NCI-H2227 treated with DMSO at 0.1 percent for 48 hours (cell line): ENCODE data around the gene GATC.
"Not testable (repeated sequence)": the region's sequence is repeated elsewhere in the genome, so short reads cannot be mapped to it uniquely, and the experiment has no call there.

Source experiments
- DNase-seq: peaks from one replicate; lab custom pipeline; 2025; lab: John Stamatoyannopoulos, UW

GATC gene

DNA sequence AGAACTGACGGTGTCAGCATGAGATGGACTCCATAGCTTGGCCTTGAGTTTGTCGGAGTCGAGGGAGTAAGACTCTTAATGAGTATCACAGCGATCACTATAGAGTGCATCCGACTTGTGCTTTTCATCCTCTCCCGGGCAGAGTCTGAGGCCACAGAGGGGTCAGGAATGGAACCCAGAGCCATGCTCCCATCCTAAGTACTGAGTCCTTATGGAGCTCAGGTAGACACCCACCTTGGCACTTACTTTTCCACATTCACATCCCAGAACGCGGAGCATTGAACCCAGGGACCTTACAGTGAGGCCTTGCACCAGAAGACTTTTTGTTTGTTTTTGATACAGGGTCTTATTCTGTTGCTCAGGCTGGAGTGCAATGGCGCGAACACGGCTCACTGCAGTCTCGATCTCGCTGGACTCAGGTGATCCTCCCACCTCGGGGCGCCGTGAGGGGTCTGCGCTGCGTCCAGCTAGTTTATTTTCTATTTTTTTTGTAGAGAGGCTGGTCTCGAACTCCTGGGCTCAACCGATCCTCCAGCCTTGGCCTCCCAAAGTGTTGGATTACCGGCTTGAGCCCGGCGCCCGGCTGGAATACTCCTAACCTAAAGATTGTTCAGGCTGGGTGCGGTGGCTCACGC, 24.0 kb downstream of the GATC start:
- no peak for DNase-seq

DNA sequence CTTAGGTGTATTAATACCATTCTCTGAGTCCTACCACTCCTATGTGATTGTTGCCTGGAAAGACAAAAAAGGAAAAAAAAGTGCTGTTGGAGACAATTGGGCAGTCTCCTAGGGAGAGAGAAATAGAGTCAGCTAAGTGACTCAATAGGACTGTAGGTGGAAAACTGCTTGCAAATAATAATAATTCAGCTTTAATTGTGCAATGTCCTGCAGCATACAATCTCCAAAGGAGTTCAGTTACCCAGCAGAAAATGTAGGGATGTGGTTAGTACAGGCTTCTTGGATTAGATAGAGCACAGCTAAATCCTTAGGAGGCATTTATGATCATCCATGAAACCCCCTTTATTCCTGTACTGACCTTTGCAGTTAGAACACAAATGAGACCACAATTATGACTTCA, 26.3 kb downstream of the GATC start:
- no peak for DNase-seq

DNA sequence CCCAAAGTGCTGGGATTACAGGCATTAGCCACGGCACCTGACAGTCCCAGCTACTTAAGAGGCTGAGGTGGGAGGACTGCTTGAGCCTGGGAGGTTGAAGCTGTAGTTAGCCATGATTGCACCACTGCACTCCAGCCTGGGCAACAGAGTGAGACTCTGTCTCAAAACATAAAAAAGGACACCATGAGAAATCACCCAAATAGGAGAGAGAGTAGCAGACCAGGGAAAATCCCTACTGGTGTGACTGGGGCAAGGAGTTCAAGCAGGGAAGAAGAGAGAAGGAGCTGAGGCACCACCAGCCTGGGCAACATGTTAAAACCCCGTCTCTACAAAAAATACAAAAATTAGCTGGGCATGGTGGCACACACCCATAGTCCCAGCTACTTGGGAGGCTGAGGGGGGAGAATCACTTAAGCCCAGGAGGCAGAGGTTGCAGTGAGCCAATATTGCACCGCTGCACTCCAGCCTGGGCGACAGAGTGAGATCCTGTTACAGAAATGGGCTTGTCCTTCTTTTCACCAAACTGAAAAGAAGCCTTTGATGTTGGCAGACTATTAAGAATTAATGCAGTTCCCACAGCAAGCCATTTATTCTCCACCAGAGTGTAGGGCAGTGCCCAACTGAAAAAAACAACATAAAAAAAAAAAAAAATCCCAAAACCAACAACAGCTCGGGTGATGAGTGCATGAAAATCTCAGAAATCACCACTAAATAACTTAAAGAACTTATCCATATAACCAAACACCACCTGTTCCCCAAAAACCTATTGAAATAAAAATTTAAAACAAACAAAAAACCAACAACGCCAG, 27.8 kb downstream of the GATC start:
- no peak for DNase-seq

DNA sequence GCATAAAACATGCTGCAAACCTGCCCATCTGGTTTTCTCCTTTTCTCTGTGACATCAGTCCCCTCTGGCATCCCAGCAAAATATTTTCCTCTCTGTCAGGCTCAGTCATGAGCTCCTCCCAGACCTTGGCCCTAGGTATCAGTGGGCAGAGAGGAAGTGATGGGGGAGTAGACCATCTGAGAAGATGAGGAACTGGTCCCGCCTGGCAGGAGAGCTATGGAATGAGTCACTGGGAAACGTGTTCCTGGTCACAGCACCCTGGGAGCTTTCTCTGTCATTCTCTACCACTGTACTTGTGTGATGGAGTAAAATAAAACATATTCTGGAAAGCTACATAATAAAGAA, 28.3 kb downstream of the GATC start:
- DNase-seq = no peak

DNA sequence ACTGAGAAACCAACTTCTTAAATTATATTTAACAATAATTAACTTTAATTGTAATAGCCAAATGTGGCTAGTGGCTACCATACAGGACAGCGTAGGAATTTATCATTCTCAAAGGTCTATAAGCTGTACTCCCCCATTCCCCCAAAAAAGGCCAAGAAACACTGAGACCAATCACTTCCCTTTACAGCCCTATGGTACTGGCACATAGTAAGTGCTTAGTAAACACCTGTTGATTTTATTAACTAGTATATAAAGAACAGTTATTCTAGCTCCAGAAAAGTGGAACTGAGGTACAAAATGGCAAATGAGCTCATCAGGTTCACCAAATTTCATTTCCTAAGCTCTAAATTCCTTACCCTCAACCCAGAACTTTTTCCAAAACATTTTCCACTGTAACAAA, 29.4 kb downstream of the GATC start:
- DNase-seq = no peak

DNA sequence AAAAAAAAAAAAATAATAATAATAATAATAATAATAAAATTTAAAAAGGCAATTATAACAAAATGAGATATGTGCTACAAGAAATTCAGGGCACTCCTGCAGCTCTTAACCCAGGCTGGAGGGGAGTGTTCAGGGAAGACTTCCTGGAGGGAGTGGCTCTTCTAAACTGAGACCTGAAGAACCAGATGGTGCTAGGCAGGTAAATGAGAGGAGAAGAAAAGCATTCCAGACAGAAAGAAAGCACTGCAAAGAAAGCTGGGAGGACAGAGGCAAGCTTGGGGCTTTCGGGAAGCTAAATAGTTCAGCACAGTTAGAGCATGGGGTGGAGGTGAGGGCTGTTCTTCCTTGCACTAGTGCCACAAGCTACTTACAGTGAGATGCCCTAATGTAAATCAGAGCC, 33.2 kb downstream of the GATC start:
- DNase-seq = no peak

DNA sequence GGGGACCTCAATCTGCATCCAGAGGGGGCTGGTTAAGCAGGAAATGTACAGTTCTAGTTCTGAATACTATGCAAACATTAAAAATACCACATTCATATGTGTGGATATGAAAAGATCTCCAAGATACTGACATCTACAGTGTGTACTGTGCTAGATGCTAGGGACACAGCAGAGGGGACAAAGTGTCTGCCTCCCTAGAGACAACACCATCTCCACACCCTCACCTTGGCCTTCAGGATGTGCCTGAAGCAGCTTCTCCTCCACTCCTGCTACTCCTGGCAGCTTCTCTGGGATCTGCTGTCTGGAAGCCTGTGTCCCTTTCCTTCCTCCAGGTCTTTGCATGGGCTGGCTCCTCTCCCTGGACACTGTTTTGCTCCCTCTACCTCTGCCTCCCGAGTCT, 34.0 kb downstream of the GATC start:
- DNase-seq = no peak

DNA sequence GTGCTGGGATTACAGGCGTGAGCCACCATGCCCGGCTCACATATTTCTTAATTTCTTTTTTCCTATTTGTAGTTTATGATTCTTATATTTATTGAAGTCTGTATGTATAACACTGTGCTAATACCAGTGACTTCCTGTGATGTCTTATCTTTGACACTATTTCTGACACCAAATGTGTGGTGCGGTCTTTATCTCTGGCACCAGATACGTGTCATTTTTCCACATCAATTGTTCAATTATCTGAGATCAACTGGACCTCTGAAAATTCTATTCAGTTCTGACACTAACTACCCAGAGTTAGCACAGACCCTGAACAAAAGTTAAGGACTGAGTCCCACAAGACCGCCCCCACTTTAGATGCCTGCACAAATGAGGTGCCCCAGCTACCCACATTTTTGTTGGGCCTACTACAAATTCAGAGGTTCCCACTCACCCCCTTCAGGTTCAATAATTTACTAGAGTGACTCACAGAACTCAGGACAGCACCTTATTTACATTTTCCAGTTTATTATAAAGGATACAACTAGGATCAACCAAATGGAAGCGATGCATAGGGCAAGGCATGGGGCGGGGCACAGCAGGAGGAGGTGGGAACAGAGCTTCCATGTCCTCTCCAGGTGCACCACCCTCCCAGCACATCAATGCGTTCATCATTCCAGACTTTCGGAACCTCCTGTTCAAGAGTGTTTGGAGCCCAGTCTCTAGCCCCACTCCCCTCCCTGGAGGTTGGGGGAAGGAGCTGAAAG, 35.0 kb downstream of the GATC start:
- DNase-seq = no peak

DNA sequence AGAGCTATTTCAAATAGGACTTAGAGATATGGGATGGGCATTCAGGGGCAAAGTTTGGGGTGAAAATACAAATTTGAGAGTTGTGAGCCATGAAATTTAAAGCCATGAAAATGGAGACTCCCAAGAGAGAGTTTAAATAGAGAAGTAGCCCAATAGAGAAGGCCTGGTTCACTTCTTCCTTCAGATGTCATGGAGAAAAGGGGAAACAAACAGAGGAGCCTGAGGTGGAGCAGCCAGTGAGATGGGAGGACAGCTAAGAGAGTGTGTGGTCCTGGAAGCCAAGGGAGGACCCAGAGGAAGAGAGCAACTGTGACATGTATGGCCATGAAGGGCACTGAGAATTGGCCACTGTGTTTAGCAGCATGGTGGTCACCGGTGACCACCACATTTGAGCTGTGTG, 37.4 kb downstream of the GATC start:
- DNase-seq = no peak

DNA sequence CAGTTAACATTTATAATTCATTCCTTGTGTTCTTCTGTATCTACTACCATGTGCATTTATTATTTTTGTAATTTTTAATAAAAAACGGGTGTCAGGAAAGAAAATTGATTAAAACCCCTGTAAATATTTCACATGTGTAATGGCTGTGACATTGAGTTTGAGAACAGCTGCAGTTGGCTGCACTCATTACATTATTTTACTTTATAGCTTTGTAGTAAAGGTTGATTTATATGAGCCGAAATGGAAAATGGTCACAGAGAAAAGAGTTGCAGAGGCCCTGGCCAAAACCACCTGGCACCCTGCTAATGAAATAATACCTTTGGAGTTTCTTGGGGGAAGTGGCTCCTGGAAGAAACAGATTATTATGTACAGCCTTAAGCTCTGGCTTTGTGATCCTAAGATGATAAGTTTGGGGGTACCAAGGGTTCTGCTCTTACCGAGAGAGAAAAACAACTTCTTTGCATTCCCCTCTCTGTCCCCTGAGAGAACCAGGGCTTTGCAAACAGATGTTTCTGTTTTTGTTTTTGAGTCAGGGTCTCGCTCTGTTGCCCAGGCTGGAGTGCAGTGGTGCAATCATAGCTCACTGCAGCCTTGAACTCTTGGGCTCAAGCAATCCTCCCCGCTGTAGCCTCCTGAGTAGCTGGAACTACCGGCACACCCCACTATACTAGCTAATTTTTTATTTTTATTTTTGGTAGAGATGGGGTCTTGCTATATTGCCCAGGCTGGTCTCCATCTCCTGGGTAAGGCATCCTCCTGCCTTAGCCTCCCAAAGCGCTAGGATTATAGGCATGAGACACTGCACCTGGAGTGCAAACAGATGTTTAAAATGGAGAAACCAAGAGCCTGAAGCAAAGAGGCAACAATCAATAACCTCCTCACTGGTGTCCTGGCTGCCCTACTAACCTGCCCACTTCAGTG, 40.0 kb downstream of the GATC start:
- DNase-seq = no peak

DNA sequence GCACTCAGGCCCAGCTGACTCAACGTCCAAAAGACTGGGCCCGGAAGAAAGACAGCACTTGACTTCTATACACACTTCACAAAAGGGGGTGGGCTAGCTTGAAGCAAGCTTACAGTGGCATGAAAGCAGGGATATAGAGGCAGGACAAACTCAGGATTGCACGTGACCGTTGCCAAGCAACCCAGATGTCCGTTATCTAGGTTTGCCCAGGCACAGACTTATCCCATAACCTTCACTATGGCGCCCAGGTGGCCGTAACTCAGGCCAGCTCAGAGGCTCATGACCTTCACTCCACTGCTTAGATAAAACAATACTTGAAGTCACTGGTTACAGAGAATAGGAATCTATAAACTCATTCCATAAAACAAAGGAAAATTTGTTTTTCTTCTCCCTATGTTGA, 41.3 kb downstream of the GATC start:
- not testable (repeated sequence) for DNase-seq

DNA sequence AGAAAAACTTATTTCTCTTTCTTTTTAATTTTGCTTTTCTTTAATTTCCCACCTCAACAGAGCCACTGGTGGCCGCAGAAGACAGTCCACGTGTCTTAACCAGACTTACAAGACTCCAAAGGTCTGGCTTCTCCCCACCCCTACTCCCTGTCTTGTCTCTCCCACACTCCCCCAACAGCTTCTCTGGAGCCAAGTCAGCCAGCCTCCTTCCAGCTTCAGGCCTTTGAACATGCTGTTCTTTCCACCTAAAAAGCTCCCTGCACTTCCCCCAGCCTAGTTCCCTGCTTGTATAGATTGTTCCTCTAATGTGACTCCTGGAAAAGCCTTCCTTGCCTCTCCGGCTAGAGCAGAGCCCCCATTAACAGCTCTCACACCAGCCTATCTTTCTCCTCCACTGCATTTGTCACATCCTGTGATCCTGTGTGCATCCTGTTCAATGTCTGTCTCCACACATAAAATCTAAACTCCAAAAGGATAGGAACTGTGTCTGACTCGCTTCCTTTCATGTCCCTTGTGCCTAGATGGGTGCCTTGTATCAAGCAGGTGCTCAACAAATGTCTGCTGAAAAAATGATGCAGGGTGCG, 41.9 kb downstream of the GATC start:
- no peak for DNase-seq

DNA sequence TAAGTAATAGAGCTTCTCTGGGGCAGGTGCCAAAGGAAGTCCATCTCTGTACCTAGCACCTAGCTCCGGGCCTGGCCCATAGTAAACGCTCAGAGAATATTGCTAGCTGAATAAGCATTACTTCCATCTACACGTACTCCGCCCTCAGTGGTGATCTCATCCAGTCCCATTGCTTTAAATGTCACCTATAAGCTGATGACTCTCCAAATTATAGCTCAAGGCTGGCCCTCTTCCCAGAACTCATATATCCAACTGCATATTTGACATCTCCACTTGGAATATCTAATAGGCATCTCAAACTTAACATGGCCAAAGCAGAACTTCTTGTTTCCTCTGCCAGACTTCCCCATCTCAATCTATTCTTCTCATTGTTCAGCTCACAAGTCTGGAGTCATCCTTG, 42.8 kb downstream of the GATC start:
- DNase-seq = no peak

DNA sequence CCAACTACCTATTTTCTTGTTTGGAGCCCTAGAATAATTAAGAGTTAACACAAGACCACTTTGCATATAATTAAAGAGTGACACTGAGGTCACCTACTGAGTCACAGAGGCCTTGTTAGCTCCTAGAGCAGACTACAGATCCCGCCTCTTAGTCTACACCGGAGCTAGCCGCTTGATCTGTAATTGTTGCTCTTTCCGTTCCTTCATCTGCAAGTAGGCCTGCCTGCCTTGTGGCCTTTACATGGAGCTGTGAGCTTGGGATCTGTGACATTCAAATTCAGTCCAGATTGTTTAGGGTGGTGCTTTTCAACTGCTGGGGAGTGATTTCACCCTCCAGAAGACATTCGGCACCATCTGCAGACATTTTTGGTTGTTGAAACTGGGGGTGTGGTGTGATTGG, 44.1 kb downstream of the GATC start:
- DNase-seq = no peak

DNA sequence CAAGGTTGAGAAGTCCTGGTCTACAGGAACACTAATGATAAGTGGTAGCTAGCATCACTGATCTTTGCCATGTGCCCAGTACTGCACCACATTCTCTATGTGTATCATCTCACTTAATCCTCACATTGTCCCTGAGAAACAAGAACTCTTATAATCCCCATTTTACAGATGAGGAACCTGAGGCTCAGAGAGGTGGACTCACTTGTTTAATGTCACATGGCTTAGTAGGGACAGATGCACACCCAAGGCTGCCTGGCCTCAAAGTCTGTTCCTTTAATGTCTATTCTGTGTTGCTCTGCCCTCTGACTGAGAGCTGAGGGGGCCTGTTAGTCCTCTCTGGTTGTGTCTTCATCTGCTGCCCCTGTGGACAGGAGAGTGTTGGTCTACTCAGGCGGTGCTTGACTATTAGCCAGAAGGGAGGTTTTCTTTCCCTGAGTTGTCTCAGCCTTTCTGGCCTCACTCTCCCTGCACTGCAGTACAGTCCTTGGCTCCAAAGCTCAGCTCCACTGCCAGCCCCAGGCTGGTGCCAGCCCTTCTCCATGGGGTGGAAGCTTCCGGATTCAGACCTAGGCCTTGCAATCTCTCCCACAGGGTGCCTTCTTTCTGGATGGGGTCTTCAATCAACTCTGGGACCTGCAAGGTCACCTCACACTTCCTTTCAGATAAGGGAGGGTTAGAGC, 44.7 kb downstream of the GATC start:
- DNase-seq = no peak

DNA sequence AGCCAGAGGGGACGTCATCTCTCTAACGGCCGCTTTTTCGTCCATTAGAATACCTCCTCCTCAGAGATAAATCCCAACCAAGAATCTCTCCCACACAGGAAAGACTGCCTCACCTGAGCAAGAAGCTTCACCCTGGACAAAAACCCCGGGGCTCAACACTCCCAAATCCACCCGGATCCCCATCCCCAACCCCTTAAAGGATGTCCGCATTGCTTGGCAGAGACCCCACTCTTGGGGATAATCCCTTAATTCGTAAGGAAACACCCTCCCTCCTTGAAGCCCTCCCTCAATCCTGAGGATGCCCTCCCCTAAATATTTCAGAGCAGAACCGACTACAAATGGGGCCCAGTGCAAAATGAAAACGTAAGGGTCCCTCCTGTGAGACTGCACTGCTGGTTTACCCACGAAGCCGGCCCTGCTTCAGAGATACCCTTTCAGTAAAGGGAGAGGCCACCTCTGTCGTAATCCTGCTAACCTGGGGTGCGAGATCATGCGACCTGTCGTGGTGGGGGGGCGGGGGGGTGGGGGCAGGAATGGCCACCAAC, 49.0 kb downstream of the GATC start:
- DNase-seq = no peak

DNA sequence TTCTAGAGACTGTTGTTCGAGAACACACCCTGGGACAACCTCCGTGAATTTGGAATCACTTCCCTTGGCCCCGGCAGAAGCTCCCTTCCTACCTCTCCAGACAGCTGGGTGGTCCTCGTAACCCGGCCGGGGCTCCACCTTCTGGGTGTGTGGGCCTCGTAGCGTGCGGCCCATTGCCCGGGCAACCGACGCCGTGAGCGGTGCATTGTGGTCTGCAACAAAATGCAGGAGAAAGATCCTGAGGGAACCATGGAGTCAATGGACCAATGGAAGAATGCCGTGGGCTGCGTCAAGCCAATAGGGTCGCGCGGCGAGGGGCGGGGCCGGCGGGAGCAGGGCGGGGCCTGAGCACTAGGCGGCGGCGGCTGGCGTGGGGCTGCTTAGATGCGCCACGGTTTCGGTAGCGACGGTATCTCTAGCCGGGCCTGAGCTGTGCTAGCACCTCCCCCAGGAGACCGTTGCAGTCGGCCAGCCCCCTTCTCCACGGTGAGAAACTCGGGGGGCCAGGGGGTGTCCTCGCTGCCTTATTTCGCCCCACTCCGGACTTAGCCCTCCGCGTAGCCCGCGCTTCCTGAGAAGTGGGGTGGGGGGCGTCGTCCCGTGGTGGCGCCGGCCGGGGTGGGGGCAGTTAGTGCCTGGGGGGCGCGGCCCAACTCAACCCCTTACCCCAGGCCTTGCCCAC, 49.6 kb downstream of the GATC start, which contains the start of gene DYNLL1:
Gene DYNLL1 (plus strand): TSS at position 383 of the 682 bp plus-strand sequence. CDS start 309 bp downstream, outside the sequence.
- peak; percentile 96 for DNase-seq

DNA sequence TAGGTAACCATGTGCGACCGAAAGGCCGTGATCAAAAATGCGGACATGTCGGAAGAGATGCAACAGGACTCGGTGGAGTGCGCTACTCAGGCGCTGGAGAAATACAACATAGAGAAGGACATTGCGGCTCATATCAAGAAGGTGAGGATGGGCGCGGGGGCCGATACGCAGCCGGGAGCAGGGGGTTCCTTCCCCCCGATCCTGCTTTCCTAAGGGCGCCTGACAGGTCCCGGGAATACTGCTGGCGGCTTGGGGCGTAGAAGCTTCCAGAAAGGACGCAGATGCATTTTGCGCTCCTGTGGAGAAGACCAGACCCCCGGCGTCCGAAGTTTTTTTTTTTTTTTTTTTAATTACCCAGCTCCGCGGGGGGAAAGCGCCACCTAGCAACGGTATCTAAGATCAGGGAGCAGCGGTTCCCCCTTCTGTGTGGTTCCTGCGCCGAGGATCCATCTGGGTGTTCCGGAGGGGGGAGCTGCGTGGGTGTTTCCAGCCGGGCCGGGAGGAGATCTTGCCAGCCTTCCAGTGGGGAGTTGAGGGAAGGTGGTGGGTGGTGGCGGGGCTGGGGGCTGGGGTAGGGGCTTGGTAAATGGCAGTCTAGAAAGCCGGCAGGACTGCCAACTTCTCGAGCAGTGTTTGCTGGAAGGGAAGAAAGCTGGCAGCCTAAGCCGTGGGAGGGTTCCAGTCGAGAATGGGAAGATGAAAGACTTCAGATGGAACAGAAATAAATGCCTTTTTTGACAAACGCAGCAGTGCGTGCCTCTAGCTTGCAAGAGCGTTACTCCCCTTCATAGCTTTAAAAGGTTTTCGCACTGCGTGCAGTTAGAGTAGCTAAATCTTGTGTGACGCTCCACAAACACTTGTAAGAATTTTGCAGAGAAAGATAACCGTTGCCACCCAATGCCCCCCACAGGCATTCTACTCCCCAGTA, 50.4 kb downstream of the GATC start:
- DNase-seq = no peak

DNA sequence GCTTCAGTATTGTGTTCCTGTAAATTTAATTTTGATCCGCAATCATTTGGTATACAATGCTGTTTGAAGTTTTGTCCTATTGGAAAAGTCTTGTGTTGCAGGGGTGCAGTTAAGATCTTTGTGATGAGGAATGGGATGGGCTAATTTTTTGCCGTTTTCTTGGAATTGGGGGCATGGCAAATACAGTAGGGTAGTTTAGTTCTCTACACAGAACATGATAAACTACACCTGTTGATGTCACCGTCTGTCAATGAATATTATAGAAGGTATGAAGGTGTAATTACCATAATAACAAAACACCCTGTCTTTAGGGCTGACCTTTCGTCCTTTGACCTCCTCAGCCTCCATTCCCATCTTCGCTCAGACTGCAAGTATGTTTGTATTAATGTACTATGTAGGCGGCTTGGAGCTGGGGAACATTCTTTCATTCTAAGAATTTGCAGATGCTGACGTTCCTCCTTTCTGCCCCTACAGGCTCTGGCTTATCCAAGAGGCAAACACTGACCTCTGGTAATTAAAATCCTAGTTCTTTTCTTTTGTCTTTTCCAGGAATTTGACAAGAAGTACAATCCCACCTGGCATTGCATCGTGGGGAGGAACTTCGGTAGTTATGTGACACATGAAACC, 51.4 kb downstream of the GATC start:
- DNase-seq = no peak
